Activated naive CD4-positive, alpha-beta T cell treated with anti-CD3 and anti-CD28 coated beads, Interleukin-2, amount 50 U/mL, for 16 hours (primary cell): ENCODE results near the gene OSGIN1.

Experiments used
- DNase-seq: peaks from one replicate; pipeline ENCODE4 v3.0.0-alpha.2; 2020

OSGIN1 gene

GRCh38 chr16:83952940-83953795, at the start of gene OSGIN1:
TSS of gene OSGIN1 (plus strand) at chr16:83953240. CDS start at chr16:83957672, 4,432 bp downstream.
- peak; percentile 85 for DNase-seq

- DNase-seq = no peak
Observed at GRCh38 chr16:83903751-83904150, 49.3 kb upstream of the OSGIN1 start.

GRCh38 chr16:83906683-83907082, 46.4 kb upstream of the OSGIN1 start:
- DNase-seq = no peak

- DNase-seq = no peak
Observed at GRCh38 chr16:83907111-83907510, 45.9 kb upstream of the OSGIN1 start.

- DNase-seq = no peak
Observed at GRCh38 chr16:83907631-83908250, 45.3 kb upstream of the OSGIN1 start.

- no peak for DNase-seq
Observed at GRCh38 chr16:83908798-83909197, 44.2 kb upstream of the OSGIN1 start.

- no peak for DNase-seq
Observed at GRCh38 chr16:83911290-83911689, 41.8 kb upstream of the OSGIN1 start.

GRCh38 chr16:83912519-83913244, 40.4 kb upstream of the OSGIN1 start:
- no peak for DNase-seq

- DNase-seq = no peak
Observed at GRCh38 chr16:83913245-83913633, 39.8 kb upstream of the OSGIN1 start.

GRCh38 chr16:83914091-83914710, 38.8 kb upstream of the OSGIN1 start:
- DNase-seq = no peak

- no peak for DNase-seq
Observed at GRCh38 chr16:83915081-83915480, 38.0 kb upstream of the OSGIN1 start.

- no peak for DNase-seq
Observed at GRCh38 chr16:83915491-83915890, 37.5 kb upstream of the OSGIN1 start.

- no peak for DNase-seq
Observed at GRCh38 chr16:83917152-83918120, 35.6 kb upstream of the OSGIN1 start.

GRCh38 chr16:83920894-83921491, 32.0 kb upstream of the OSGIN1 start:
- no peak for DNase-seq

- DNase-seq = no peak
Observed at GRCh38 chr16:83923581-83924365, 29.3 kb upstream of the OSGIN1 start.

GRCh38 chr16:83924686-83925085, 28.4 kb upstream of the OSGIN1 start:
- DNase-seq = no peak

GRCh38 chr16:83925095-83925905, 27.7 kb upstream of the OSGIN1 start:
- no peak for DNase-seq

- no peak for DNase-seq
Observed at GRCh38 chr16:83925957-83926725, 26.9 kb upstream of the OSGIN1 start.
